ENCODE results near the gene U2AF1L4. TPM values are rescaled to one million over a fixed set of nuclear protein-coding genes. Genes with fewer than 3 reads are reported as not detected.
"Not testable (repeated sequence)": the region's sequence is repeated elsewhere in the genome, so short reads cannot be mapped to it uniquely, and the experiment has no call there.

U2AF1L4 gene
- total RNA-seq, 1 donor from 2014 or later = 24.9 TPM

- Histone ChIP-seq H3K27me3 (ENCODE audit: low read depth) (no peaks in the 10 kb centered on the region), H3K27ac (replicated peaks) (no peak overlapping the region), H3K9me3 (replicated peaks) (no peaks in the 10 kb centered on the region), H3K4me3 (peak overlapping the region; percentile 94), H3K36me3 (peaks cover 1% of the 10 kb centered on the region), H3K4me1 (peaks cover 21% of the 10 kb centered on the region)
- intact Hi-C loops (cut with micrococcal nuclease) = no loop called here
- no peak for DNase-seq
- no peak for TF ChIP-seq CTCF (IDR thresholded peaks at IDR 0.05; ENCODE audit: borderline replicate concordance)
Observed at GRCh38 chr19:35775046-35775297, 29.8 kb upstream of the U2AF1L4 start.

GRCh38 chr19:35774274-35775045, 29.2 kb upstream of the U2AF1L4 start:
- H3K9me3 ChIP-seq (replicated peaks) = no peaks in the 10 kb centered on the region
- no peaks in the 10 kb centered on the region for H3K27me3 ChIP-seq (ENCODE audit: low read depth)
- no peak overlapping the region for H3K27ac ChIP-seq (replicated peaks)
- H3K4me1 ChIP-seq = peaks cover 21% of the 10 kb centered on the region
- H3K36me3 ChIP-seq = no peaks in the 10 kb centered on the region
- DNase-seq = no peak
- peak overlapping the region; percentile 94 for H3K4me3 ChIP-seq
- intact Hi-C loops (cut with micrococcal nuclease) = no loop called here
- TF ChIP-seq CTCF (IDR thresholded peaks at IDR 0.05; ENCODE audit: borderline replicate concordance) = no peak

GRCh38 chr19:35773020-35773806, 28.0 kb upstream of the U2AF1L4 start:
- H3K4me1 ChIP-seq = peaks cover 23% of the 10 kb centered on the region
- no peak for DNase-seq
- no peak for TF ChIP-seq CTCF (IDR thresholded peaks at IDR 0.05; ENCODE audit: borderline replicate concordance)
- H3K4me3 ChIP-seq = no peak overlapping the region
- H3K27me3 ChIP-seq (ENCODE audit: low read depth) = no peaks in the 10 kb centered on the region
- H3K9me3 ChIP-seq (replicated peaks) = no peaks in the 10 kb centered on the region
- no peak overlapping the region for H3K27ac ChIP-seq (replicated peaks)
- no peaks in the 10 kb centered on the region for H3K36me3 ChIP-seq
- intact Hi-C loops (cut with micrococcal nuclease) = no loop called here

GRCh38 chr19:35772362-35772761, 27.1 kb upstream of the U2AF1L4 start:
- DNase-seq; H3K27ac ChIP-seq (replicated peaks); H3K4me3 ChIP-seq; H3K9me3 ChIP-seq (replicated peaks); H3K27me3 ChIP-seq (ENCODE audit: low read depth); H3K36me3 ChIP-seq; intact Hi-C loops (cut with micrococcal nuclease): not testable (repeated sequence)
- peaks cover 30% of the 10 kb centered on the region for H3K4me1 ChIP-seq

- peaks cover 25% of the 10 kb centered on the region for H3K36me3 ChIP-seq
- no peak overlapping the region for H3K27ac ChIP-seq (replicated peaks)
- H3K9me3 ChIP-seq (replicated peaks) = no peaks in the 10 kb centered on the region
- DNase-seq = no peak
- H3K27me3 ChIP-seq (ENCODE audit: low read depth) = no peaks in the 10 kb centered on the region
- H3K4me3 ChIP-seq = peak overlapping the region; percentile 17
- H3K4me1 ChIP-seq = peaks cover 9% of the 10 kb centered on the region
- TF ChIP-seq CTCF (IDR thresholded peaks at IDR 0.05; ENCODE audit: borderline replicate concordance) = no peak
- intact Hi-C loops (cut with micrococcal nuclease) = no loop called here
Observed at GRCh38 chr19:35768082-35768421, 22.8 kb upstream of the U2AF1L4 start.
